Tibial nerve (tissue), 4 donors: ENCODE results near the gene SEMA3C. TPM values are rescaled to one million over a fixed set of nuclear protein-coding genes. Genes with fewer than 3 reads are reported as not detected.

Experiments
- DNase-seq, 2 donors: peaks; one replicate each; pipeline ENCODE4 v3.0.0-alpha.2; 2019; ENCODE audit warnings: low spot score in 2 of 2
- H3K27ac ChIP-seq, 4 donors: fragments of 200-600 bp; sonication (generic) in 3 of 4; one replicate each; pipeline ENCODE4 v1.5.1; 2017 to 2019; ENCODE audit warnings: mild to moderate bottlenecking in 1 of 4
- H3K27me3 ChIP-seq, 2 donors: fragments of 200-600 bp; sonication (generic) in 1 of 2; one replicate each; pipeline versions ENCODE4 v1.5.1 to v1.6.0; 2017 to 2019
- H3K36me3 ChIP-seq, 3 donors: fragments of 200-600 bp; sonication (generic); one replicate each; pipeline ENCODE4 v1.5.1; 2018 to 2019
- H3K4me1 ChIP-seq, 4 donors: fragments of 200-600 bp; sonication (generic) in 3 of 4; one replicate each; pipeline ENCODE4 v1.5.1; 2017 to 2019
- H3K4me3 ChIP-seq, 4 donors: fragments of 200-600 bp; sonication (generic) in 3 of 4; one replicate each; pipeline ENCODE4 v1.5.1; 2017 to 2019; ENCODE audit warnings: mild to moderate bottlenecking in 1 of 4, moderate library complexity in 1 of 4
- H3K9me3 ChIP-seq, 4 donors: fragments of 200-600 bp; sonication (generic) in 3 of 4; one replicate each; pipeline ENCODE4 v1.5.1; 2017 to 2019
- CTCF ChIP-seq, 5 experiments: fragments of 200-600 bp in 3 of 5; fragments of 450-650 bp in 2 of 5; sonication (generic) in 3 of 5; IDR thresholded peaks; one replicate each; pipeline ENCODE4 v1.5.1; 2016 to 2019; ENCODE audit warnings: antibody characterized with exemption in 5 of 5, mild to moderate bottlenecking in 3 of 5, moderate library complexity in 2 of 5
- EP300 ChIP-seq, 2 donors: sonication (generic); formaldehyde crosslinking; IDR thresholded peaks; one replicate each; pipeline ENCODE4 v1.6.1; 2017; ENCODE audit warnings: antibody characterized with exemption in 2 of 2, mild to moderate bottlenecking in 1 of 2
- POLR2A ChIP-seq, 2 donors: fragments of 450-650 bp; IDR thresholded peaks; one replicate each; pipeline ENCODE4 v1.6.1; 2017; ENCODE audit warnings: antibody characterized with exemption in 2 of 2, mild to moderate bottlenecking in 2 of 2, moderate library complexity in 2 of 2
- WGBS, 2 donors: methylation state at CpG; one replicate each; pipeline ENCODE4 v1.1.5; 2018; 5-methylcytosine and 5-hydroxymethylcytosine counted together
- total RNA-seq, 4 donors: library from RNA; depleted of rRNA; stranded (reverse); fragments of >200 nt; gene quantifications; one replicate each; pipeline ENCODE4 v1.1.0, GENCODE V29; 2016

The SEMA3C gene
- total RNA-seq, 4 donors from 2014 or later: 64.8 to 130 (median 118) TPM

GRCh38 chr7:80957226-80957777 is 38.5 kb upstream of the SEMA3C start:
- TF ChIP-seq CTCF (IDR thresholded peaks at IDR 0.05) (no peak), POLR2A (IDR thresholded peaks at IDR 0.05) (no peak), EP300 (IDR thresholded peaks at IDR 0.05) (no peak)
- Histone ChIP-seq H3K9me3 (no peaks in the 10 kb centered on the region), H3K27me3 (no peaks in the 10 kb centered on the region), H3K36me3 (no peaks in the 10 kb centered on the region), H3K27ac (no peak overlapping the region), H3K4me3 (no peak overlapping the region), H3K4me1 (no peaks in the 10 kb centered on the region)
- 66 to 67% methylated on average over 3 of the region's 3 CpGs for WGBS, 2 donors
- no peak for DNase-seq

GRCh38 chr7:80954191-80954590 is 35.3 kb upstream of the SEMA3C start:
- Histone ChIP-seq H3K4me3 (no peak overlapping the region), H3K9me3 (no peaks in the 10 kb centered on the region), H3K36me3 (no peaks in the 10 kb centered on the region), H3K4me1 (no peaks in the 10 kb centered on the region), H3K27me3 (no peaks in the 10 kb centered on the region), H3K27ac (no peak overlapping the region)
- 58 to 60% methylated on average over 1 of the region's 1 CpG for WGBS, 2 donors
- no peak for DNase-seq
- TF ChIP-seq EP300 (IDR thresholded peaks at IDR 0.05) (no peak), POLR2A (IDR thresholded peaks at IDR 0.05) (no peak), CTCF (IDR thresholded peaks at IDR 0.05) (no peak)

DNA sequence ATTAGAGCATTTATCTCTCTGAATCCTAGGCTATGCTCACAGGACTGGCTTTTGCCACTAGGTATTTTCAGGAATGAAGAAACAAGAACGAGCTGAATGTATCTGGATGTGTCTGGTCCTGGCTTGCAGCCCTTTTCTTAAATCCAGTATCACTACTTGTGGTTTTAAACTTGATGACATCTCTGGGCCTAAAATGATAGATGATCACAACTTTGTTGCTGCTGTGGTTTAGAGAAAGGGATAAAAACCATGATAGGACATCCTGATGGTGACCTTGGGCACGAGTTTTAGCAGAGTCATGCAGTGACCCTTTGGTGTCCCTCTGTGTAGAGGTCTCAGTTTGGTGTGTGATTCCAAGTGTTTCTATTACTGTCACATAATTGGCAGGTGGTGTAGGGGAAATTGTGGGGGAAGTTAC is 31.7 kb upstream of the SEMA3C start:
- no peak for DNase-seq
- TF ChIP-seq EP300 (IDR thresholded peaks at IDR 0.05): no peak
- TF ChIP-seq CTCF (IDR thresholded peaks at IDR 0.05): no peak
- TF ChIP-seq POLR2A (IDR thresholded peaks at IDR 0.05): no peak
- Histone ChIP-seq H3K27me3 (no peaks in the 10 kb centered on the region), H3K4me3 (no peak overlapping the region), H3K9me3 (no peaks in the 10 kb centered on the region), H3K27ac (no peak overlapping the region), H3K36me3 (no peaks in the 10 kb centered on the region), H3K4me1 (no peaks in the 10 kb centered on the region)
- WGBS, 2 donors: 51 to 53% methylated on average over 2 of the region's 2 CpGs

DNA sequence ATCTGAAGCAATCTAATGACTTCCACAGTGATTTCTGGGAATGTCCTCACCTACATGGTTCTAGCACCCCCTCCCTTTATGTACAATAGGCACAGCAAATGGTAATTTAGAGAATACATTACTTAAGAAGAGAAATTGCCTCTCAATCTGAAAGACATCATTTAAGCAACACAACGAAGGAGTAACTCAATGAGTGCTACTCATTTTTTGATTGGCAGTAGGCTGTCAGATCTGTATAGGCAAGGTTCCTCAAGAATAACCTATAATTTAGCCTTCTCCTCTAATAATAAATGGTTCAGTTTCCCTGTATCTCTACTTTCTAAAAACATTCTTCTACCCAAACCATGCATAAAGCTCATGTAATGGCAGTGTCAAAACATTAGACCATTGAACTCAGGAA is 30.6 kb upstream of the SEMA3C start:
- DNase-seq: no peak
- TF ChIP-seq POLR2A (IDR thresholded peaks at IDR 0.05) (no peak), EP300 (IDR thresholded peaks at IDR 0.05) (no peak), CTCF (IDR thresholded peaks at IDR 0.05) (no peak)
- WGBS, 2 donors: 77 to 82% methylated on average over 1 of the region's 1 CpG
- Histone ChIP-seq H3K27me3 (no peaks in the 10 kb centered on the region), H3K36me3 (no peaks in the 10 kb centered on the region), H3K4me3 (no peak overlapping the region), H3K4me1 (no peaks in the 10 kb centered on the region), H3K9me3 (no peaks in the 10 kb centered on the region), H3K27ac (no peak overlapping the region)

GRCh38 chr7:80946858-80947257 is 28.0 kb upstream of the SEMA3C start:
- Histone ChIP-seq H3K4me1 (peaks cover 0 to 7% (median 3%) of the 10 kb centered on the region in 4 donors), H3K4me3 (no peak overlapping the region), H3K27me3 (no peaks in the 10 kb centered on the region), H3K27ac (no peak overlapping the region), H3K36me3 (no peaks in the 10 kb centered on the region), H3K9me3 (no peaks in the 10 kb centered on the region)
- no peak for DNase-seq
- TF ChIP-seq POLR2A (IDR thresholded peaks at IDR 0.05): no peak
- TF ChIP-seq CTCF (IDR thresholded peaks at IDR 0.05): no peak
- TF ChIP-seq EP300 (IDR thresholded peaks at IDR 0.05): no peak
